ENCODE data around the gene KCNK7.
A peak's percentile ranks its signal among the peaks of the same experiment; 100 is the strongest.

Gene KCNK7

DNA sequence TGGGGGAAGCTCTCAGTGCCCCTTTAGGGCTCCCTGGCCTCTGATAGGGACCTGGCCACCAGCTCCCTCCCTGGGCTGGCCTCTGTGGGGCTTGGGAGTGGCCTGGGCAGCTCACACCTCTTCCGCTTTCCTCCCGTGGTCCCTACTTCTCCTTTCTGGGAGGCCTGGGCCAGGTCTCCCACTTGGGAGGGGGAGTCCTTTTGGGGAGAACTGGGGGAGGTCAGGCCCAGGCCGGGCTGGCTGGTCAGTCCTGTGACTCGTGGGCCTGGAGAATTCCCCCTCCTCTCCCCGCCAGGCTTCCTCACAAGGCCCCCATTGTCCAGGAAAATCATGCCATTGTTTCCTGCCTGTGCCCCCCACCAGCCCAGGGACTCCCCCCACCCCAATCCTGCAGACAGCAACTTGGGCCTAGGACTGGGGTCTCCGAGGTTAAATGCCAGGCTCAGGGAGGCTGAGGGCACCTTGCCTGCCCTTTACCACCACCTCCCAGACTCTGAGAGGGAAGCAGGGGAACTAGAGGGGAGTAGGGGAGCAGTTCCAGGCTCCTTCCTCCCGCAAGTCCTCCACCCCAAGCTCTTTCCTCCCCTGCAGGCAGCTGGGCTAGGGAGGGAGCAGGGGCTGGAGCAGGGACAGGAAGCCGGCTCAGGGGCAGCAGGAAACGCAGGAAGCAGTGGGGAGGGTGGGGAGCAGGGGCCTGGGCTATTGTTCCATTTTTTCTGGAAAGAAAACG lies 15.6 kb upstream of the KCNK7 start:
- no peak for DNase-seq (ENCODE audit: low spot score)

DNA sequence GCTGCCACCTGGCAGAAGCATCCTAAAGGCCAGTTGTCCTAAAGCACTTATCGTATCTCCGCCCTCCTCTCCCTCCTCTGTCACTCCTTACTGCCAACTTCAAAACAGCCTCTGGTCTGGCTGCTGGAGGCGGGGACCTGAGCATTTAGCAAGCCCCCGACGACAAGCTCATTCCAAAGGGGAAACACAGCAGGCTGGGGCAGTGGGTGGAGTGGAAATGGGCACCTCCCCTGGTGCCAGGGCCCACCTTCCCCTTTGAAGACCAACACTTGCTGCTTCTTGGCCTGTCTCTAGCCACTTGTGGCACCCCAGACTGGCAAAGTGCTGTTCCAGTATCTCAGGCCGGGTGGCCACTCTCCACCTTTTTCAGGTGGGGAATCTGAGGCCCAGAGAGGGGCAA lies 14.8 kb upstream of the KCNK7 start:
- no peak for DNase-seq (ENCODE audit: low spot score)

DNA sequence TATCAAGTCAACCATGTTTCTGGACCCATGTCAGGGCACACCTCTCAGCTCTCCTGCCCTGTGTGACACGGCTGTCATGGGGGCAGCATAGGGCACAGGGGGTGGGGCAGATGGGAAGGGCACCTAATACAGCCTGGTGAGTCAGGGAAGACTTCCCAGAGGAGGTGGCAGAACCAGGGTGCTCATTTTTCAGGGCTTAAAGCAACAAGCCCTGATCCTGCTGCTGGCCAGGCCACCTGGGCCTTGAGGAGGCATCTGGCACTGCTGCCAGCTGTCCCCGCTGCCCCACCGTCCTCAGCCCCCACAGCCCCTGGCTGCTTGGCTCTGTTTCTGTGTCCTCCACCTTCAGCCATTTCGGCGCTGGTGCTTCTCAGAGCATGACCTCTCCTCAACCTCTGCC lies 14.1 kb upstream of the KCNK7 start:
- peak; percentile 66 for DNase-seq (ENCODE audit: low spot score)

DNA sequence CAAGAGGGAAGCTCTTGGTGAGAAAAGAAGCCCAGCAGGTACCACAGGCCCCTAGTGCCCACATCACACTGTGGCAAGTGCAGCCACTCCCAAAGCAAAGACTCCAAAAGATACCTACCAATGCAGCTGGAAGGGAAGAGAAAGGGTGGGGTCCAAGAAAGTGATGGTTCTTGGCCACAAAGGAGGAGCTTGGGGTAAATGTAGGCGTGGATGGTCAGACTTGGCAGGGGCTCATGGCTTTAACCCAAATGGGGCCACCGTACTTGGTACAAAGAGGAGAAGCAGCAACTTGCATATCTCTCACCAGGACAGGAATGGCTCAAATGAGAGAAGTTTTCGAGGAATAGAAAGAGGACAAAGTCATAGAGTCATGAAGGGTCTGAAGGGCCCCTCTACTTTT lies 13.6 kb upstream of the KCNK7 start:
- DNase-seq (ENCODE audit: low spot score), result peak; percentile 54

DNA sequence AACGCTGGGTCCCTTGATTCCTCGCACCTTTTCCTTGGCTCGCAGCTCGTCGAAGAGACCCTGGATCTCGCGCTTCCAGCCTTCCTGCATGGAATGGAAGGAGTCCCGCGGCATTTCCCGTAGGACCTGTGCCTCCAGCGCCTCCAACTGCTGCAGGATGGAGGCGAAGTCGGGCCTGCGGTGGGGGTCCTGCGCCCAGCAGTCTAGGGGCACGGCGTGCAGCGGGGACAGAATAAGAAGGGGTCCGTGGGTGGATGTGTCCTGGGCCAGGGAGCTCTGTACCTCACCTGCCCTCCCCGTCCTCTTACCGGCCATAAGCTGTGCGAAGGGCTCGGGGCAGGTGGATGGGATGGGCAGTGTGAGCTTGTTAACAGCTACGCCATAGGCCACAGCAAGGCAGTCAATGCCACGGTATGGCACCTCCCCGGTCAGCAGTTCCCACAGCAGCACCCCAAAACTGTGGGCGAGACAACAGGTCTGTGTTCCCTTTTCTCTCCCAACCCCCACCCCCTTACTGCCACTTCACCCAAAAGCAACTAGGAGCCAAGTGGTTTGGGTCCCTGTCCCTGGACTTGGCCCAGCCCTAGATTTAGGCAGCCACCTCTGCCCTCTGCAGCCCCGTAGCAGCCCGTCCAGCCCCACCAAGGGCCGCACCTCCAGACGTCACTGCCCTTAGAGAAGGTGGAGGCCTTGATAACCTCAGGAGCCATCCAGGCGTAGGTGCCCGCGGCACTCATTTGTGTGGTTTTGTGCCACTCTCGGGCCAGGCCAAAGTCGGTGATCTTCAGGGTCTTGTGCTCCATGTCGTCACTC lies 12.2 kb upstream of the KCNK7 start:
- DNase-seq (ENCODE audit: low spot score), result no peak

DNA sequence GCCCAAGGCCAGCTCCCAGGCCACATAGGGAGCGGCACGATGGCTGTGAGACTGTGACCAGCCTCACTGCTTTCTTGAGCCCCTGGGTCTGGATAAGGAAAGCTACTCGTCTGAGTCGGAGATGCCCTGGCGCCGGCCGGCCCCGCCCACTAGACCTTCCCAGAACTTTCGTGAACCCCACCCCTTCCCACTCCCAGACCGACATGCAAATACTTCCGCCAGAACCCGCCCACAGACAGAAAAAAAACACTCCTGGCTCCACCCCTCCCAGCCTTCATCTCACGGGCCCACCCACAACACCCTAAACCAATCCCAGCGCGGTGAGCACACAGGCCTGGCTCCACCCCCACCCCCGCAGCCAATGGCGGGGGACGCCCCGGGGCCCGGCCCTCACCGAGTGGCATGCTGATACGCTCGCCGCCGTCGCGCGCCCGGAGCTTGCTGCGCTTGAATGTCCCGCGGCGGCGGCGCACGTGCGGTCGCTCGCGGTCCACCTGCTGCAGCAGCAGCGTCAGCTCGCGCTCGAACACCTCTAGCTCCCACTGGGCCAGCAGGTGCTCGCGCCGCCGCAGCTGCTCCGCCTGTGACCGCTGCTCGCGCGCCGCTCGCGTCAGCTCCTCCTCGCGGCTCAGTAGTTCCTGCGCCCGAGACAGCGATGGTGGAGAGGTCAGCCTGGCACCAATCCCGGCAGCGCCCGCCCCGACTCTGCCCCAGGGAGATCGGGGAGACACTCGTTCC lies 11.4 kb upstream of the KCNK7 start:
- peak; percentile 37 for DNase-seq (ENCODE audit: low spot score)

DNA sequence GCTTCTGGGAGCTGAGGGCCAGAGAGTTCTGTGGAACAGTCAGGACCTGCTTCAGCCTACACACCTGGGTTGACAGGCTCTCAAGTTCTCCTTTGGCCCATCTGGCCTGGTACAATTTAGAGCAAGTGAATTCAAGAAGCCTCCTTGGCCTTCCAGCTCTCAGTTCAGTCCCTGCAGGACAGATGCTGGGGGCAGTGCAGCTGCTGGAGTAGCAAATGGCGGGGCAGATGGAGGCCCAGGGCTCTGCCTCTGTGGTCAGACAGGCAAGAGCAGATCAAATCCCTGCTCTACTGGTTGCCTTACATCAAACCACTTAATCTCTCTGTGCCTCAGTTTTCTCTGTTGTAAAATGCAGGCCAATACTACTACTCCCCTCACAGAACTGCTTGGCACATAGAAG lies 8.7 kb upstream of the KCNK7 start:
- DNase-seq (ENCODE audit: low spot score), result no peak

DNA sequence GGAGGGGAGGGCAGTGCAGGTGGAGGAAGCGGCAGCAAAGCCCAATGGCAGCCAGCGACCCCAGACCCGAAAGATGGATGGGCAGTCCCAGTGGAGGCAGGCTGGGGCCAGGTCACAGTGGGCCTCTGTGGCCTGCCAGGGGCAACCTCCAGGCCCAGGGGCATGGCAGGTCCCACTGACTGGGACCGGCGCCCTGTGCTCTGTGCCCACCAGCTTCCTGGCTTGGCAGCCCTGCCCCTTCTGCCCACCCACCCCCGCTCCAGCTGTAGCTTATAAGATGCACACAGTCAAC lies 4.3 kb upstream of the KCNK7 start:
- no peak for DNase-seq (ENCODE audit: low spot score)

DNA sequence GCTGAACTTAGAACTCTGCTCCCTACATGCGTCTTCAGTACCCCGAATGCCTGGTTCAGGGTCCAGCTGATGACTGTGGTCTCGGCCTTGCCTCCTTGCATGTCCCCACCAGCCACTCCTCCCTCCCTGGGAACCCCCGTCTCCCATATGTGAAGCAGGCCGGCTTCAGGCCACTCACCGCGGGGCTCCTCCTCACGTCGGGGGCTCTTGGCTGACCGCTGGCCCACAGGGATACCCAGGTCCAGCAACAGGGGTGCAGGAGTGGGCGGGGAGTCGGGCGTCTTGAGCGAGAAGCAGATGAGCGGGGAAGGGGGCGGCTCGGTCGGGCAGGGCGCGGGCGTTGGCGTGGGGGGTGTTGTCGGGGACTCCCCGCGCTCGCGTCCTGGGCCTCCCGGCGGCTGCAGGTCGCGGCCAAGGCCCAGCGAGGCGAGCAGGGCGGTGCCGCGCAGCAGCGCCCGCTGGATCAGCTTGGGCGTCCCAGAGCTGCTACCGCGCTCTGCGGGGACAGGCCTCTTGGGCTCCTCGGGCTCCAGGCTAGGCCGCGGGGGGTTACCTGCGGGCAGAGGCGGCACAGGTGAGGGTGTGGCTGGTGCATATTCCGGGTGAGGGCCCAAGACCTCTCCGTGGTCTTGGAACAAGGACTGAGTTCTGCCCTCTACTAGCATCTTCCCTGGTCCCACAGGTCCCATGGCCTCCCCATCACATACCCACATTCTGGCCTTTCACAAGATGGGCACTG lies 3.8 kb upstream of the KCNK7 start:
- DNase-seq (ENCODE audit: low spot score), result no peak

DNA sequence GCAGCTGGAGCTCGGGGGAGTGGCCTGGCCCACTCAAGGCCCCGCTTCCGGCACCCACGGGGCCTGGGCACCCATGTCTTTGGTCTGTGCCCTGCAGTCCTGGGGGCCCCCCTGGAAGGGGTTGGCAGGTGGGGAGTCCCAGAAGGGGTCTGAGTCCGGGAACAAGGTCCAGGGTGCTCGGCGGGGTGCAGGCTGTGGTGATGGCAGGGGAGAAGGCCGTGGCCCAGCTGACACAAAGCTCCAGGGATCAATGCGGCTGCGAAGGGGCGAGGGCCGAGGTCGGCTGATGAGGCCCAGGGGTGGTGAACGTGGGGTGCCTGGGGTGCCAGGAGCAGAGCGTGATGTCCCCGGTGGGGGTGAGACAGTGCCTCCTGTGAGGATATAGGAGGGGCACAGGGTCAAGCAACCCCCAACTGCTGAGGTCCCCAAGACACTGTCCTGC lies 2.7 kb upstream of the KCNK7 start:
- no peak for DNase-seq (ENCODE audit: low spot score)

DNA sequence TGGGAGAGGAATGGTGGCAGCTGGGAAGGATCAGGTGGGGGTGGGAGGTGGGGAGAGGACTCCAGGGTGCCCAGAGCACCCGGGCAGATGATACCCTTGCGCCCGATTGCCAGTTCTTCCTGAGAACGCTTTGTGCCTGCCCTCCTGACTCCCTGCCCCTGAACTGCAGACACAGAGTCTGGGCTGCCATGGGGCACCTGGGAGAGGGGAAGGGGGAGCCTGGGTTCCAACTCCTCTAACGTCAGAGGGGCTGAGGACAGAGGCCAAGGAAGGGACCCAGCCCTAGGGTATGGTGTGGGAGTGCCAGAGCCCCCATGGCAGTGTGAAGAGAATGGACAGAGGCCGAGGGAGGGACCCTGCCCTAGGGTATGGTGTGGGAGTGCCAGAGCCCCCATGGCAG lies 920 bp upstream of the KCNK7 start:
- DNase-seq (ENCODE audit: low spot score), result no peak

DNA sequence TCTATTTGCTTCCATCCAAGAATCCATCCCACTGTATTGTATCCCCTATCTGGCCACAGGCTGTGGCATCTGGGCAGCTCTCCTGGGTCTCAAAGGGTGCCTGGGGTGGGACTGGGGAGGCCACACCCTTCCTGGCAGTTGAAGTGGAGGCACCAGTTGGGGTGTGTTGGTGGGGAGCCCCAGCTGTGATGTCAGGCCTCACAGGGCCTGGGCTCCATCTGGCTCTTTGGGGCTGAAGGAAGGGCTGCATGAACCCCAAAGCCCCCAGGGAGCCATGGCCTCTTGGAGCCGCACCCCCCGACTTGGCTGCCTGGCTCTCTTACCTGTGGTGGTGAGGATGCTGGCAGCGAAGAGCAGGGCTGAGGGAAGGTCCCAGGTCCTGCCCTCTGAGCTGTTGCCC lies 469 bp downstream of the KCNK7 start:
- DNase-seq (ENCODE audit: low spot score), result peak; percentile 36

DNA sequence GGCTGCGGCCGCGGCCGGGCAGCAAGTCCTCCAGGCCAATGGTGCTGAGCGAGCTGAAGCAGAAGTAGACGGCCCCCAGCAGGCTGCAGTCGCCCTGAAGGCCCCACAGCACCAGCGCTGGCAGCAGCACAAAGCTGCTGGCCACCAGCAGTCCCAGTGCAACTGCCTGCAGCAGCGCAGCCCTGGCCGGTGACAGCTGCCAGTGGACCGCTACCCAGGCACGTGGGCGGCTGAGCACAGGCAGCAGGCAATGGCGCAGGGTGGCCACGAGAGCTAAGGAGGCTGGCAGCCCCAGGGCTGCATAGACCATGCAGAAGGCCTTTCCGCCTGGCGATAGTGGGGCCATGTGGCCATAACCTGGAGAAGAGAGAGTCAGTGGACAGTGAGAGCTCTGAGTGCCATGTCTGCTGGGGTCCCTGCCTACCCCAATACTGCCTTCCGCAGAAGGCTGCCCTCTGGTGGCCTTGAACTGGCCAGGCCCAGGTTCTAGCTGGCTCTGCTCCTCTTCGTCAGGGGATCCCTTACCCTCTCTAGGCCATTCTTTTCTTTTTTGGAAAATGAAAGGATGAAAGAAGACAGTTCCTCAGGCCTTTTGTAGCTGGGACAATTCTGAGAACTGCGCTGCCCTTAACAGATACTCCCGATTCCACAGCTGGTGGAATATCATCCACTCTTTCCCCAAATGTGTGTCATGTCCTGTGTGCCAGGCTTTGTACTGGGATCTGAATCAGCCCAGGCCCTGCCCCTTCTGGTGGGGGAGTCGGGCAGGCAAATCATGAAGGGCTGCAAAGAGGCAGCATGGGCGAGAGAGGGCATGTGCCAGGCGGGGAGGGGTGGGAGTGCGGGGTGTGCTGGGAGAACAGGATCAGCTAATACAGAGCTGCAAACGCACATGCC lies 1.8 kb downstream of the KCNK7 start:
- DNase-seq (ENCODE audit: low spot score), result peak; percentile 65

DNA sequence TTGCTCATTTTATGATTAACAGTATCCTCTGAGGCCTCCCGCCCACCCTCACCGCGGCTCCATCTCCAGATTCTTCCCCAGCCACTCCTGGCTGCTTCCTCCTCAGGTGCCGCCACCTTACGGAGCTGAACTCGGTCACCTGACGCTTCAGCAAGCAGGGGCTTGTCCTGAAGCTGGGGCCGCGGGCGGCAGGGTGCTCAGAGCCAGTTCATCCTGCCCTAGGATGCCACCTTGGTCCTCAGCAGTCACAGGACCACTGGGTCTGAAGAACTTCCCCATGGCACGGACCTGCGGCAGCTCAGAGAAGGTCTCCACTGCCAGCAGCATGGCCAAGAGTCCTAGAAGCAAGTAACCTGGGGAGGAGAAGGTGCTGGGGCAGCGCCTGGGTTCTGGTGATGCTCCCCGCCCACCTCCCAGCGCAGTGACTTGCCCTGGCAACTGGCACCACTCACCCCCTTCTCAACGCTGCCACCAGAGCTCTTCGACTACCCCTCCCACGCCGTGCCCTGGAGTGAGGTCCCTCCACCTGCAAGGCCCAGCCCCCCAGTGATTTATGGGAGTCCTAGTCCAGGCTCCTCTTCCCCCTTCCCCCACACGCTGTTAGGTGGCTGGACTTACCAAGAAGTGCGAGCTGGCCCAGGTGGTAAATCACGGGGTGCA lies 2.6 kb downstream of the KCNK7 start:
- DNase-seq (ENCODE audit: low spot score), result no peak

DNA sequence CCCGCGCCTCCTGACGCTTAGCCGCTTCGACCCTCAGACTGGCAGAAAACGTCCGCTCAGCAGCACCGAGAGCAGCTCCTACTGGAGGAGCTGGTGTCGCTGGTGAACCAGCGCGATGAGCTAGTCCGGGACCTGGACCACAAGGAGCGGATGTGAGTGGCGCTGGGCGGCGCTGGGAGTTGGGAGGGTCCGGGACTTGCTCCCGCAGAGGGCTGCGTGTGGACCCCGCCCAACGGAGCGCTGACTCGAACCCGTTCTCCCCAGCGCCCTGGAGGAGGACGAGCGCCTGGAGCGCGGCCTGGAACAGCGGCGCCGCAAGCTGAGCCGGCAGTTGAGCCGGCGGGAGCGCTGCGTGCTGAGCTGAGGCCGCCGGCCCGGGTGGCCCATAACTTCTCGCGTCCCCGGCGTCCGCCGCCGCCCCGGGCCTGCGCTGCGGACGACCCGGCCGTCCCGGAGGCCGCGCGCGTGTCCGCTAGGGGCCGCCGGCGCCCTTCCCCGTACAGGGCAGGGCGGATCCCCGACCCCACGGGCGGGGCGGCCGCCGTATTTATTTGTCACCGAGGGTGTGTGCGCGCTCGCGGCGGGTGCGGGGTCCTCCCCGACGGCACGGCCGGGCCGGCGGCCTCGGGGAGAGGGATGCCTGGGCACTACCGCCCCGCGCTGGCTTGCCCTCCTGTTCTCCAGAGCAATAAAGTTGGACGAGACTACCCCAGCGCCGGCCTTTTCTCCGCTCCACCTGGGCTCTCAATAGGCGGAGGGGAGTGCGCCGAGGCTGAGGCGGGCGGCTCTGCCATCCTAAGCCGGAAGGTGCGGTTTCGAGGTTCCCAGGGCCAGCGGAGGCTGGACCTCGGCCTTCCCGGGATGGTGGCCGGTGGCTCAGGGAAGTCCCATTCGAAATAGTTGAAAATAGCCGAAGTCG lies 3.4 kb downstream of the KCNK7 start:
- no peak for DNase-seq (ENCODE audit: low spot score)

DNA sequence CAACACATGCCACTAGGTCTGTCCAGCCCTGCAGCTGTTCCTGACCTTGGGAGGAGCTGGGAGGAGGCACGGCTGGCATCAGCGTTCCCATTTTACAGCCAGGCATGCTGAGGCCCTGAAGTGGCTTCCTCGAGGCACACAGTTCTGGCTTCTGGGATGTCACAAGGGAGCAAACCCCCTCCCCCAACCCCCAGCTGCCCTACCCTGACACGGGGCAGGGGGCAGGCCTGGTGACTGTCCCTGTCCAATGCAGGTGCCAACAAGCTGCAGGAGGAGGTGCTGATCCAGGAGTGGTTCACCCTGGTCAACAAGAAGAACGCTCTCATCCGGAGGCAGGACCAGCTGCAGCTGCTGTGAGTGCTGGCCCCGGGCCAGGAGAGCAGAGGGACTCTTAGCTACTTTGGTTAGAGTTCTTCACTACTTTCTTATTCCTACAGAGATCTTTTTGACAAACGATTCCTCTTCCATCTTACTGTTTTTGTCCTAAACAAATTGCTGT lies 5.3 kb downstream of the KCNK7 start:
- no peak for DNase-seq (ENCODE audit: low spot score)

DNA sequence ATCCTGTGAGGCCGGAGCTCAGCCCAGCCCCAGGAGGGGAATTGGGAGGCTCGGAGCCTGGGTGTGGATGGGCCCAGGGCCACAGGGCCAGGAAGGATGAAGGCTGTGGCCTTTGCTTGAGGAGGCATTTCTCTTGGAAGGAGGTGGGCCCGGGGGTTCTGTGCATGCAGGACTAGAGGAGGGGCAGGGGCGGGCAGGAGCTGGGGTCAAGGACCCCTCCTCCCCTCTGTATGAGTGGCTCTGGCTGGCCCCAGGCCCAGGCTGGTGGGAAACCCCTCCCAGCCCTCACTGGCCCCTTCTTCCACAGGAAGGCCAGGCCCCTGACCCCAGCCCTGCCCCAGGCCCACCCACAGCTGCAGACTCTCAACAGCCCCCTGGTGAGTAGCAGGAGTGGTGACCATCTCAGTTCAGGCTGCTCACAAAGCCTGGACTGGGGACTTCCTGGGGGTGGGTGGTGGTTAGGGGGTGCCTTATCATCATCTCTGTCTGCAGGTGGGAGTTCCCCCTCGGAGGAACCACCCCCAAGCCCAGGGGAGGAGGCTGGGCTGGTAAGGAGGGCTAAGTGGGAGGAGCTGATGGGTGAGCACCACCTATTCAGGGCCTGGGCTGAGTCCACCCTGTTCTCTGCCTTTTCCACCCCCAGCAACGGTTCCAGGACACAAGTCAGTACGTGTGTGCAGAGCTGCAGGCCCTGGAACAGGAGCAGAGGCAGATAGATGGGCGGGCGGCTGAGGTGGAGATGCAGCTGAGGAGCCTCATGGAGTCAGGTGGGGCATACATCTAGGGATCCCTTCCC lies 6.0 kb downstream of the KCNK7 start:
- DNase-seq (ENCODE audit: low spot score), result no peak

DNA sequence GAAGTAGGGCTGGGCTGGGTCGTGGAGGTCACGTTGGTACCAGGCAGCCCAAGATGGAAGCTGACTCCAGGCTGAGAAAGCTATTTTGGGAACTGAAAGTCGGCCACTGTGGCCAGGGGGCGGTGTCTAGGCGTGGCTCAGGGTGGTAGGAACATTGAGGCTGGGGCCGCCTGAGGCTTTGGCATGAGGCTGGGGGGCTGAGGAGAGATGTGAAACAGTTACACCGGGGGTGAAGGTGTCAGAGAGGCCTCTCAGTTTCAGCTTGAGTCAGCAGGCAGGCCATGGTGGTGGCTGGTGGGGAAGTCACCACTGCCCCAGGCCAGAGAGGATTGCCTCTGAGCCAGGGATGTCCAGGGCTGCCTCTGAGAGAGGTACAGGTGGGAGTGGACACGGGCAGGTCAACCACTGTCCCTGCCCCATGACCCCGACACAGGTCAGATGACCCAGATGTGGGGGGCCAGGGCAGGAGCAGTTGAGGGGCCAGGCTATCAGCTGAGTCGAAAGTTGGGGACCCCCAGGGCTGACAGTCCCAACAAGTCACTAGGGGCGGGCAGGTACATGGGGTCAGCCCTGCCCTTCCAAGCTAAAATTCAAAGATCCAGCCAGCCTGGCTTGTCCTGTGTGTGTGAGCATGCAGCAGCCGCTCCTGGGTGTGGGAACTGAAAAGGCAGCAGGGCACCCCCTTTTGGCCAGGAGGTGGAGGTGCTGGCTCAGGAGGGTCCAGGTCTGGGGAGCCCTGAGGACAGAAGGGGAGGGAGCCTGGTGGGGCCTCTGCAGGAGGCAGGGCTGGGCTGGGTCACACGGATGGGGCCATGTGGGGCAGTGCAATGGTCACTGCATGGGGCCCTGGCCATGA lies 7.2 kb downstream of the KCNK7 start:
- DNase-seq (ENCODE audit: low spot score), result peak; percentile 79

Data from hematopoietic multipotent progenitor cell treated with erythropoietin and hydrocortisone succinate and interleukin-3 and kit ligand, for 15 days (in vitro differentiated cells).